SK-N-SH (cell line): ENCODE measurements around the gene NALF2.

Experiments
- EZH2phosphoT487 ChIP-seq: fragments of 200-600 bp; sonication (generic); IDR thresholded peaks from 2 replicates; pipeline ENCODE4 v1.6.1; 2017; ENCODE audit warnings: low read depth, mixed run types, mild to moderate bottlenecking, antibody characterized with exemption, moderate library complexity, borderline replicate concordance
- NFIC ChIP-seq: IDR thresholded peaks from 2 replicates; pipeline ENCODE4 v1.4.0; 2012; ENCODE audit warnings: borderline replicate concordance
- POLR2AphosphoS5 ChIP-seq: IDR thresholded peaks from 2 replicates; pipeline ENCODE4 v1.6.1; 2012; ENCODE audit warnings: low read depth, low read length
- RCOR1 ChIP-seq: fragments of 150-350 bp; IDR thresholded peaks from 2 replicates; pipeline ENCODE4 v1.6.1; 2017; ENCODE audit warnings: antibody characterized with exemption, low read length
- SMC3 ChIP-seq: IDR thresholded peaks from 2 replicates; pipeline ENCODE4 v1.6.1; 2012; ENCODE audit warnings: low read depth, low read length, improper control_type of control experiment
- TAF1 ChIP-seq: IDR thresholded peaks from 2 replicates; pipeline ENCODE4 v1.6.1; 2012; ENCODE audit warnings: low read depth, mild to moderate bottlenecking, low read length, moderate library complexity, borderline replicate concordance
- TCF12 ChIP-seq: IDR thresholded peaks from 2 replicates; pipeline ENCODE4 v1.4.0; 2012
- YY1 ChIP-seq: IDR thresholded peaks from 2 replicates; pipeline ENCODE4 v1.4.0; 2012; ENCODE audit warnings: low read depth, mild to moderate bottlenecking
- TF ChIP-seq, protein P1 (sequence below): fragments of 200-600 bp; sonication (generic); IDR thresholded peaks from 2 replicates; pipeline ENCODE4 v1.6.1; 2017; ENCODE audit warnings: antibody characterized with exemption, mild to moderate bottlenecking, moderate library complexity
- TF ChIP-seq, protein P2 (sequence below): fragments of 150-350 bp; IDR thresholded peaks from 2 replicates; pipeline ENCODE4 v1.6.1; 2017; ENCODE audit warnings: antibody characterized with exemption, low read length, low read depth, borderline replicate concordance
- TF ChIP-seq, protein P3 (sequence below): IDR thresholded peaks from 2 replicates; pipeline ENCODE4 v1.4.0; 2012; ENCODE audit warnings: low read depth, borderline replicate concordance
- TF ChIP-seq, protein P4 (sequence below): IDR thresholded peaks from 2 replicates; pipeline ENCODE4 v1.6.1; 2012; ENCODE audit warnings: mild to moderate bottlenecking, low read depth, low read length, moderate library complexity

DNA sequence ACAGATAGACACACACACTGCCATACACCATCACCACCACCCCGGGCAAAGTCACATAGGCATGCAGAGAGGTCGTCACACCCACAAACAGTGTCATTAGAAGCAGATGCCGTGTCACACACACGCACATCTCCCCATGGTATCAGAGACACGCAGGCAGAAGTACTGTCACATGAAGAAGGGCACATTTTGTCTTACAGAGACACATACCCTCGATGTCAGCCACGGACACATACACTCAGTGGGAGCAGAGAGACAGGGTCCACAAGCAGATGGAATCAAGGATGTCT lies 3.3 kb downstream of the NALF2 start:
- TF ChIP-seq, protein P1, sequence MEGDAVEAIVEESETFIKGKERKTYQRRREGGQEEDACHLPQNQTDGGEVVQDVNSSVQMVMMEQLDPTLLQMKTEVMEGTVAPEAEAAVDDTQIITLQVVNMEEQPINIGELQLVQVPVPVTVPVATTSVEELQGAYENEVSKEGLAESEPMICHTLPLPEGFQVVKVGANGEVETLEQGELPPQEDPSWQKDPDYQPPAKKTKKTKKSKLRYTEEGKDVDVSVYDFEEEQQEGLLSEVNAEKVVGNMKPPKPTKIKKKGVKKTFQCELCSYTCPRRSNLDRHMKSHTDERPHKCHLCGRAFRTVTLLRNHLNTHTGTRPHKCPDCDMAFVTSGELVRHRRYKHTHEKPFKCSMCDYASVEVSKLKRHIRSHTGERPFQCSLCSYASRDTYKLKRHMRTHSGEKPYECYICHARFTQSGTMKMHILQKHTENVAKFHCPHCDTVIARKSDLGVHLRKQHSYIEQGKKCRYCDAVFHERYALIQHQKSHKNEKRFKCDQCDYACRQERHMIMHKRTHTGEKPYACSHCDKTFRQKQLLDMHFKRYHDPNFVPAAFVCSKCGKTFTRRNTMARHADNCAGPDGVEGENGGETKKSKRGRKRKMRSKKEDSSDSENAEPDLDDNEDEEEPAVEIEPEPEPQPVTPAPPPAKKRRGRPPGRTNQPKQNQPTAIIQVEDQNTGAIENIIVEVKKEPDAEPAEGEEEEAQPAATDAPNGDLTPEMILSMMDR: no peak
- no peak for TF ChIP-seq NFIC
- TF ChIP-seq TCF12: no peak
- TF ChIP-seq, protein P2, sequence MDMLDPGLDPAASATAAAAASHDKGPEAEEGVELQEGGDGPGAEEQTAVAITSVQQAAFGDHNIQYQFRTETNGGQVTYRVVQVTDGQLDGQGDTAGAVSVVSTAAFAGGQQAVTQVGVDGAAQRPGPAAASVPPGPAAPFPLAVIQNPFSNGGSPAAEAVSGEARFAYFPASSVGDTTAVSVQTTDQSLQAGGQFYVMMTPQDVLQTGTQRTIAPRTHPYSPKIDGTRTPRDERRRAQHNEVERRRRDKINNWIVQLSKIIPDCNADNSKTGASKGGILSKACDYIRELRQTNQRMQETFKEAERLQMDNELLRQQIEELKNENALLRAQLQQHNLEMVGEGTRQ: no peak
- TF ChIP-seq YY1: no peak
- TF ChIP-seq POLR2AphosphoS5: no peak
- no peak for TF ChIP-seq EZH2phosphoT487
- TF ChIP-seq, protein P3, sequence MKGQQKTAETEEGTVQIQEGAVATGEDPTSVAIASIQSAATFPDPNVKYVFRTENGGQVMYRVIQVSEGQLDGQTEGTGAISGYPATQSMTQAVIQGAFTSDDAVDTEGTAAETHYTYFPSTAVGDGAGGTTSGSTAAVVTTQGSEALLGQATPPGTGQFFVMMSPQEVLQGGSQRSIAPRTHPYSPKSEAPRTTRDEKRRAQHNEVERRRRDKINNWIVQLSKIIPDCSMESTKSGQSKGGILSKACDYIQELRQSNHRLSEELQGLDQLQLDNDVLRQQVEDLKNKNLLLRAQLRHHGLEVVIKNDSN: no peak
- TF ChIP-seq TAF1: no peak
- no peak for TF ChIP-seq RCOR1
- TF ChIP-seq, protein P4, sequence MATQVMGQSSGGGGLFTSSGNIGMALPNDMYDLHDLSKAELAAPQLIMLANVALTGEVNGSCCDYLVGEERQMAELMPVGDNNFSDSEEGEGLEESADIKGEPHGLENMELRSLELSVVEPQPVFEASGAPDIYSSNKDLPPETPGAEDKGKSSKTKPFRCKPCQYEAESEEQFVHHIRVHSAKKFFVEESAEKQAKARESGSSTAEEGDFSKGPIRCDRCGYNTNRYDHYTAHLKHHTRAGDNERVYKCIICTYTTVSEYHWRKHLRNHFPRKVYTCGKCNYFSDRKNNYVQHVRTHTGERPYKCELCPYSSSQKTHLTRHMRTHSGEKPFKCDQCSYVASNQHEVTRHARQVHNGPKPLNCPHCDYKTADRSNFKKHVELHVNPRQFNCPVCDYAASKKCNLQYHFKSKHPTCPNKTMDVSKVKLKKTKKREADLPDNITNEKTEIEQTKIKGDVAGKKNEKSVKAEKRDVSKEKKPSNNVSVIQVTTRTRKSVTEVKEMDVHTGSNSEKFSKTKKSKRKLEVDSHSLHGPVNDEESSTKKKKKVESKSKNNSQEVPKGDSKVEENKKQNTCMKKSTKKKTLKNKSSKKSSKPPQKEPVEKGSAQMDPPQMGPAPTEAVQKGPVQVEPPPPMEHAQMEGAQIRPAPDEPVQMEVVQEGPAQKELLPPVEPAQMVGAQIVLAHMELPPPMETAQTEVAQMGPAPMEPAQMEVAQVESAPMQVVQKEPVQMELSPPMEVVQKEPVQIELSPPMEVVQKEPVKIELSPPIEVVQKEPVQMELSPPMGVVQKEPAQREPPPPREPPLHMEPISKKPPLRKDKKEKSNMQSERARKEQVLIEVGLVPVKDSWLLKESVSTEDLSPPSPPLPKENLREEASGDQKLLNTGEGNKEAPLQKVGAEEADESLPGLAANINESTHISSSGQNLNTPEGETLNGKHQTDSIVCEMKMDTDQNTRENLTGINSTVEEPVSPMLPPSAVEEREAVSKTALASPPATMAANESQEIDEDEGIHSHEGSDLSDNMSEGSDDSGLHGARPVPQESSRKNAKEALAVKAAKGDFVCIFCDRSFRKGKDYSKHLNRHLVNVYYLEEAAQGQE: no peak
- TF ChIP-seq SMC3: no peak
